KMS-11 (cell line): ENCODE measurements around the gene YIF1A.

Experiments used
- H2AFZ ChIP-seq: fragments of 200-600 bp; sonication (generic); 2 replicates; pipeline ENCODE4 v1.6.1; 2016; ENCODE audit warnings: antibody characterized with exemption, mixed run types, low read depth
- H3K27ac ChIP-seq: fragments of 200-600 bp; sonication (generic); 2 replicates; pipeline ENCODE4 v1.6.1; 2016; ENCODE audit warnings: mild to moderate bottlenecking, mixed run types
- H3K27me3 ChIP-seq: fragments of 200-600 bp; sonication (generic); 2 replicates; pipeline ENCODE4 v1.6.1; 2017; ENCODE audit warnings: mild to moderate bottlenecking, low read depth, mixed run types, moderate library complexity; ENCODE audit not compliant: insufficient read depth
- H3K36me3 ChIP-seq: fragments of 200-600 bp; sonication (generic); 2 replicates; pipeline ENCODE4 v1.6.1; 2017; ENCODE audit warnings: mild to moderate bottlenecking, mixed run types; ENCODE audit not compliant: insufficient read depth
- H3K4me1 ChIP-seq: fragments of 200-600 bp; sonication (generic); 2 replicates; pipeline ENCODE4 v1.6.1; 2016; ENCODE audit warnings: mild to moderate bottlenecking, low read depth, mixed run types; ENCODE audit not compliant: poor library complexity, severe bottlenecking
- H3K4me2 ChIP-seq: fragments of 200-600 bp; sonication (generic); 2 replicates; pipeline ENCODE4 v1.7.0; 2016; ENCODE audit warnings: mild to moderate bottlenecking, mixed run types
- H3K4me3 ChIP-seq: fragments of 200-600 bp; sonication (generic); IDR thresholded peaks from 2 replicates; pipeline ENCODE4 v1.6.1; 2017; ENCODE audit warnings: low read depth, low read length, mixed read lengths; ENCODE audit not compliant: insufficient read depth
- H3K79me2 ChIP-seq: fragments of 200-600 bp; sonication (generic); 2 replicates; pipeline ENCODE4 v1.6.1; 2016; ENCODE audit warnings: low read depth, mixed run types; ENCODE audit not compliant: insufficient read depth
- H3K9ac ChIP-seq: fragments of 200-600 bp; sonication (generic); 2 replicates; pipeline ENCODE4 v1.6.1; 2016; ENCODE audit warnings: mild to moderate bottlenecking, mixed run types
- H4K20me1 ChIP-seq: fragments of 200-600 bp; sonication (generic); 2 replicates; pipeline ENCODE4 v1.6.1; 2016; ENCODE audit warnings: mild to moderate bottlenecking, mixed run types; ENCODE audit not compliant: insufficient read depth
- CTCF ChIP-seq: fragments of 200-600 bp; sonication (generic); conservative IDR thresholded peaks from 2 replicates; pipeline ENCODE4 v1.6.1; 2017; ENCODE audit warnings: low read depth, mild to moderate bottlenecking, antibody characterized with exemption, low read length, moderate library complexity, mixed read lengths

Gene YIF1A

GRCh38 chr11:66262191-66262590 lies 26.8 kb downstream of the YIF1A start:
- no peaks in the 10 kb centered on the region for H3K27me3 ChIP-seq
- H3K4me2 ChIP-seq: no peak overlapping the region
- no peak overlapping the region for H3K27ac ChIP-seq
- H3K4me3 ChIP-seq: no peak overlapping the region
- peaks cover 9% of the 10 kb centered on the region; the same call in 1 of the 2 replicates for H3K79me2 ChIP-seq
- no peak for TF ChIP-seq CTCF
- H4K20me1 ChIP-seq: no peaks in the 10 kb centered on the region
- no peak overlapping the region for H3K9ac ChIP-seq
- no peak overlapping the region for H2AFZ ChIP-seq
- H3K4me1 ChIP-seq: peaks cover 8% of the 10 kb centered on the region
- H3K36me3 ChIP-seq: no peaks in the 10 kb centered on the region

GRCh38 chr11:66261578-66261977 lies 27.4 kb downstream of the YIF1A start:
- Histone ChIP-seq H3K4me3 (no peak overlapping the region), H2AFZ (no peak overlapping the region), H3K36me3 (no peaks in the 10 kb centered on the region), H3K4me1 (peaks cover 8% of the 10 kb centered on the region), H4K20me1 (no peaks in the 10 kb centered on the region), H3K27me3 (no peaks in the 10 kb centered on the region), H3K79me2 (peaks cover 9% of the 10 kb centered on the region; the same call in 1 of the 2 replicates), H3K27ac (no peak overlapping the region), H3K4me2 (no peak overlapping the region), H3K9ac (no peak overlapping the region)
- TF ChIP-seq CTCF: no peak

GRCh38 chr11:66259956-66260355 lies 29.0 kb downstream of the YIF1A start:
- Histone ChIP-seq H3K4me1 (peaks cover 15% of the 10 kb centered on the region), H3K4me3 (no peak overlapping the region), H3K4me2 (no peak overlapping the region), H3K36me3 (no peaks in the 10 kb centered on the region), H4K20me1 (no peaks in the 10 kb centered on the region), H3K27ac (no peak overlapping the region), H2AFZ (no peak overlapping the region), H3K27me3 (no peaks in the 10 kb centered on the region), H3K9ac (no peak overlapping the region), H3K79me2 (peaks cover 9% of the 10 kb centered on the region; the same call in 1 of the 2 replicates)
- no peak for TF ChIP-seq CTCF

- H4K20me1 ChIP-seq: no peaks in the 10 kb centered on the region
- H3K79me2 ChIP-seq: peaks cover 9% of the 10 kb centered on the region; the same call in 1 of the 2 replicates
- H3K4me3 ChIP-seq: no peak overlapping the region
- H3K27ac ChIP-seq: no peak overlapping the region
- H2AFZ ChIP-seq: no peak overlapping the region
- peaks cover 15% of the 10 kb centered on the region for H3K4me1 ChIP-seq
- no peak for TF ChIP-seq CTCF
- H3K27me3 ChIP-seq: no peaks in the 10 kb centered on the region
- H3K4me2 ChIP-seq: peak overlapping the region; percentile 99
- H3K36me3 ChIP-seq: no peaks in the 10 kb centered on the region
- no peak overlapping the region for H3K9ac ChIP-seq
Measured at GRCh38 chr11:66259225-66259624, 29.7 kb downstream of the YIF1A start.
